ENCODE data around the gene LPAR3.
"Not testable (repeated sequence)": the region's sequence is repeated elsewhere in the genome, so short reads cannot be mapped to it uniquely, and the experiment has no call there.

Gene LPAR3, protein sequence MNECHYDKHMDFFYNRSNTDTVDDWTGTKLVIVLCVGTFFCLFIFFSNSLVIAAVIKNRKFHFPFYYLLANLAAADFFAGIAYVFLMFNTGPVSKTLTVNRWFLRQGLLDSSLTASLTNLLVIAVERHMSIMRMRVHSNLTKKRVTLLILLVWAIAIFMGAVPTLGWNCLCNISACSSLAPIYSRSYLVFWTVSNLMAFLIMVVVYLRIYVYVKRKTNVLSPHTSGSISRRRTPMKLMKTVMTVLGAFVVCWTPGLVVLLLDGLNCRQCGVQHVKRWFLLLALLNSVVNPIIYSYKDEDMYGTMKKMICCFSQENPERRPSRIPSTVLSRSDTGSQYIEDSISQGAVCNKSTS

DNA sequence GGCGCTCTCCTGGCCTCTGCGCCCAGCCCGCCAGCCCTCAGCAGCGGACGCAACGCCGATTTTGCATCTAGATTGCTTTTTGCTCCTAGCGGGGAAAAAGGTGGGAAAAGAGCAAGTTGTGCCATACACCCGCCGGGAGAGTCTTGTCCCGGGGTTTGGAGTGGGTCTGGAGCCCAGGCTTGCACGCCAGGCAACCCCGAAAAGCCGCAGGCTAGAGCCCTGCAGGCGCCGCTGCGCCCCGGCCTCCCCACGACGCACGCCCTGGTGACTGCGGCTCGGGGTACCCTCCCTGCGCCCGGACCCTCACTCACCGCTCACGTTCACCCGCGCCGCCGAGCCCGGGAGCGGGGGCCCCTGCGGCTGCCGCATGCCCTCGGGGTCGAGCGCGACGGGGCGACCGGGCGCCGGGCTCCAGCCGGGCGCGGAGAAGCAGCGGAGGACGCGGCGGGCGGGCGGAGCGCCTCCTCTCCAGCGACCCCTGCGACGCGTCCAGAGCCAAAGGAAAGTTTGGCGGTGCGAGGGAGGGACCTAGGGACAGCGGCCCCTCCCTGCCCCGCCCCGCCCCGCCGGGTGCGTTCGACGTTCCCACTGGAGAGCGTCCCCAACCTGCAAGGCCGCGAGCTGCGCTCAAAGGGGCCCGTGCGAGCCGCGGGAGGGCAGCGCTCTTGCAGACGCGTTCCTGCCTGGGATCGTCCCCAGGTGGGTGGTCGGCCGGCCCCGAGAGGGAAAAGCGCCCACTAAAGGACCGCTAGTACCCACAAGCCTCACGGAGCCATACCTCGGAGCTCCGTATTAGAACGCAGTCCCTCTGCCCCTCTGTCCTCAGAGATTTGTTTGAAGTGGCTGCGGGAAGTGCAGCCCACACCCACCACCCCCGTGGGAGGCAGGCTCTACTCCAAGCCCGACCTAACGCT lies at the start of gene LPAR3:
TSS of gene LPAR3 (minus strand) at position 502 of the 914 bp plus-strand sequence. CDS start 27,086 bp downstream, outside the sequence.
- no peak for DNase-seq (ENCODE audit: low read depth)

DNA sequence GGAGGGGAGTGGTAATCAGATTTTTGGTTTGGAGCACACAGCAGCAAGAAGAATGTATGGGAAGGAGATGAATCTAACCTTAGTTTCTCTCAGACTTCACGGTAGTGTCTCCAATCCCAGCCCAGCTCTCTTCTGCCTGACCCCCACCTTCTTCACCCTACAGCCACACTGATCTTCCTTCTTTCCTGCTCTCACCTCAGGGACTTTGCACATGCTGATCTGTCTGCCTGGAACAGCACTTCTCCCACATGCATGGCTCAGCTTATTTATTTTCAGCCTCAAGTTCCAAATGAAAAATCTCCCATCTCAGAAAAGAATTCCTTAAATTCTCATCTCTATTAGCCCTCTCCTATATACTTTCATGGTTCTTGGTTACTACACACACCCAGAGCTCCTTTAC lies 48.8 kb upstream of the LPAR3 start:
- DNase-seq (ENCODE audit: low read depth): no peak

DNA sequence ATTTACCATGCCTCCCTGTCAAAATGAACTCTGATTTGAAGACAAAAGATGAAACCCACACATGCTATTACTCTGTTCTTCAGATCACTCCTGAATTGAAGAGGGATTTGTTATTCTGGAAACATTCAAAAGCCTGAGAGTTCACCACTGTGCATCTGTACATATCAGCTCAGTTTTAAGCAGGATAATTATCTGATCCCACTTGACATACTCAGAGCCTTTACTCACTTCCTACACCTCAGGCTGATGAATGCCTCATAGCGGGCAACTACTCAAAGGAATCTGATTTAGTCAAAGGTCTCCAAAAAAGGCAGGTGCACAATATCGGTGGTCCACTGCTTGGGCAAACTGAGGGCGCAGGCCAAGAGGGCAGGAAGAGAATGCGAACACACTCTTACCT lies 47.5 kb upstream of the LPAR3 start:
- no peak for DNase-seq (ENCODE audit: low read depth)

DNA sequence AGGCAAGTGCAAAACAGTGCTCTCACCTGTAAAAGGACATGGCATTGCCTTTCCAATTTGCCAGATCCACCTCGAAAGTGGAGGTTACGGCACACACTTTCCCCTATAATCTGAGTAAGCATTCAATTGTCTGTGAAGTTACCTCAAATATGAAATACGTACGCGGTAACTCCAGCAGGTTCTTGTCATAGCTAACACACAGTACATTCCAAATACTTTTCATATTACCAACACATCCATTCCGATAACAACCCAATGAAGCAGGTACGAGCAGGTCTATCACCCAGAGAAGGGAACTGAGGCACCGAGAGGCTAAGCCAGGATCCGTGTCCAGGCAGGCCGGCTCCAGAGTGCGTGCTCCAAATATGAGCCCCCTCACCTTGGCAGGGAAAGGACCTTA lies 46.8 kb upstream of the LPAR3 start:
- DNase-seq (ENCODE audit: low read depth): no peak

DNA sequence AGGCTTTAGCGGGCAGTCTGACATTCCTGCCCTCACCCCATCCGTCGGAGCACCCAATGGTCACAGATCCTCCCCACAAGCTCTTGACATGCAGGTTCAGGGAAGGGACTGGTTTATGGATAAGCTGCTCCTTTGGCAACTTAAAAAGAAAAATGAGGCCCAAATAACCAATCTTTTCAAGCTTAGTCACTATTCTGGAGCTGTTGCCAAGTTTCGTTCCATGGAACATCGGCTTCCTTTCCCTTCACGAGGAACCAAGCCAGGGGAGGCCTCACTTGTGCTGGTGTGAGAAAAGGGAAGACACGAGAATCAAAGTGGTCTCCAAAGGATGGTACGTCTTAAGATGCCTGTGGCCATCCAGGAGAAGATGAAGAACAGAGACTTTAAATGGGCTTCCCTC lies 46.1 kb upstream of the LPAR3 start:
- no peak for DNase-seq (ENCODE audit: low read depth)

DNA sequence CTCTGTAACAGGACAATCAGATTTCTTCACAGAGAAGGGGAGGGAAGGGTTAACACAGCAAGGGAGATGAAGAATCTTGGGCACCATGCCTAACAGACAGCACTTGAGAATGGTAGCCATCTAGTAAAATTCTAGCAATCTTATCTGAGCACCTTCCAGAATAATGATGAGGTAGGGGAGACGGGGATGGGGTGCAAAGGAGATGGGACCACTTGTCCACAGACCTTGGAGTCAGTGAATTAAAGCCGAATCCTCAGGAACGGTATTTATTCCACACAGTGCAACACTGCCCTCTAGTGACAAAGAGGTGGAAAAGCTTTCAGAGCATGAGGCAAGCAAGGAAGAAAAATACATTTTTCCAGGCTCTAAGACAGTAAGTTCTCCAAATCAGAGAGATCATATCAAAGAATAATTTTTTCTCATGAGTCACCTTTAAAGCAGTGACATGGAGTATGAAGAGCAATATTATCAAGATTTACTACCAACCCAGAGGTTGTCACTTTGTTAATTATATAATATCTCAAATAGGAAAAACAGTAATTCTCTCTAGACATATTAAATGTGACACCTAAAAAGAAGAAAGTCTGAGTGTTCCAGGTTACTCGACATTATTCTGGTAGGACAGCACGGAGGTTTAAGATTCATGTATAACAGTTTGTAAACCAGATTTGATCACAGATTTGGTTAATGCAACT lies 43.3 kb upstream of the LPAR3 start:
- no peak for DNase-seq (ENCODE audit: low read depth)

DNA sequence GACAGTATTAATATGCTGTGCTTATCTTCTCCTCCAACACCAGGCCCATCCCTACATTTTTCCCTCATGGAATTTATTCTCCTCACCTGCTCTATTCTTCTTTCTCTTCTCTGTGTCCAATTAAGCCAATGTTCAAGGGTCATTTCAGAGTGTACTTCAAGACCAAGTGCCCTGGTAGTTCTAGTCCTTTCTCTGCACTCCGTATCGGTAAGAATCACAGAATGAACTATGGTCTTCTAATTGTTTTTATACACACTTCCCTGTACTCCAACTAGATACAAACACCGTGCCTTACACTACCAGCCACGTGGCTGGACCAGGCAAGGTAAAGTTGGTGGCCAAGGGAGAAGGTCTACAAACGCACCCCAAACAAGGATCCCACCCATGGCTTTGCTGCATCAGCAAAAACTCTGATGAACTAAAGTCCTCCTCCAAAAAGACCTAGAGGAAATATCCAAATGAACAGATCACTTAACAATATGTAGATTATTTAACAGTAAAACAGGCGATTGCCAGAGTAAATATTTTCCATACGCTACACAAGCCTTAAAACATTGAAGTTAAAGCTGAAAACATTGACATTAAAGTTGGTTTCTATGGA lies 40.1 kb upstream of the LPAR3 start:
- no peak for DNase-seq (ENCODE audit: low read depth)

DNA sequence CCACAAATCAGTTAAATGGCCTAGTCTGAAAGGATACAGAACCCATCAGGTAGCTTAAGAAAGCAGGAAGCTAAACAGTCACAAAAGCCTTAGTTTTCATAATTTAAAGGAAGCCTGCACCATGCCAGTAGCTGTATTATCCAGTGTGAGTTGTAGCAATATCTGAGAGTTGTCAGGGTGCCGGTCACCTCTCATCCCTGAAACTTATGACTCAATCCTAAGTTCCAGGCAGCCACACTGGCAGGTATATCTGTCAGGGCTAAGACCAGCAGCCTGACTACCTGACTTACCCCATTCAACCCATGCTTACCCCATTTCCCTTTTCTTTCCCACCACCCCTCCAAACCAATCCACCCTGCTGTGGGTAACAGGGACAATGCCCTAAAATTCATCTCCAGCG lies 37.8 kb upstream of the LPAR3 start:
- DNase-seq (ENCODE audit: low read depth): no peak

DNA sequence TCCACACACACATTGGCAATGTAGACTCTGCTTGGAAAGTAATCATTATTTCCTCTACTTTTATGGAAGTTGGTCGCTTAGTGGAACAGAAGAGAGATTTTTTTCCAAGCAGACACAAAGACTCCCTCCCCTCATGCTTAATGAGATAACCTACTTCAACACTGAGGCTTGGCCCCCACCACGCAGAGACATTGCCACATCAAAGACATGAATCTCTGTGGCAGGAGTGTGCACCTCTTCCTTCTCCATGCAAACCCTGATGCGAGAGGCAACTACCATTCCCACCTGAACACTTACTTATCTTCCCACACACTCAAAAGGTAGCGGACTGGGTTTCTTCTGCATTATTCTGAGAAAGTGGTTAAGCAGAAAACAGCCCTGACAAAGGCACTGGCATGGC lies 37.3 kb upstream of the LPAR3 start:
- DNase-seq (ENCODE audit: low read depth): no peak

DNA sequence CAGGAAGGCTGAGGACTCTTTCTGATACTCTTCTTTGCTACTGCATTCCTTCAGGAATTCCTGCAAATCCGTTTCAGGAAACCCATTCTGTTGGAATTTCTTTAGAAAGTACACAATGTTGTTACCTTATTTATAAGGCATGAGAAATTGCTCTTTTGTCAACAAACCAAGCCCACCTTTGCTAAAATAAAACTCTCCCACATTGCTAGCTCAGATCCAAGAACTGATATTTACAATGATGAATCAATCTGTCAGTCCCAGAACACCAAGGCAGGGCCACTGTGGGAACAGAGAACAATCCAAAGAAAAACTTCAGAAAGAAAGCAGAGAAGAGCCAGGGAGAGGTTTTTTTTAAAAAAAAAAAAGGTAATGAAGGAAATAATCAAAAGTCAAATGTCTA lies 36.6 kb upstream of the LPAR3 start:
- no peak for DNase-seq (ENCODE audit: low read depth)

DNA sequence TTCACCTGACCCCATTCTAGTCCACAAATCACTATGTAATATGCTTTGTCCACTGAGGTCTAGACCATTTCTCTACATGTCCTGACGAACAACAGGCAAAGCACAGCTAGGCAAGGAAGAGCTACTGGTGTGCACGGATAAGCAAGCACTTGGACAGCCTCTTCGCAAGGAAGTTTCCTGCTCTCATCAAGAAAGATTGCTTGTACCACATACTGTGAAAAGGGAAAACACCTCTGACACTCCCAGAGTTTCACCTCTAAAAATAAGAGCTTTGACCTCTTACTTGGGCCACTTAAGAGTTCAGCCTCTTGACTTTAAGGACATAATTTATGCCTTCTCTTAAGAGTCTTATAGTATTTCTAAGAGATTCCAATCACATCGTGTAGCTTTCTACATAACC lies 36.0 kb upstream of the LPAR3 start:
- no peak for DNase-seq (ENCODE audit: low read depth)

DNA sequence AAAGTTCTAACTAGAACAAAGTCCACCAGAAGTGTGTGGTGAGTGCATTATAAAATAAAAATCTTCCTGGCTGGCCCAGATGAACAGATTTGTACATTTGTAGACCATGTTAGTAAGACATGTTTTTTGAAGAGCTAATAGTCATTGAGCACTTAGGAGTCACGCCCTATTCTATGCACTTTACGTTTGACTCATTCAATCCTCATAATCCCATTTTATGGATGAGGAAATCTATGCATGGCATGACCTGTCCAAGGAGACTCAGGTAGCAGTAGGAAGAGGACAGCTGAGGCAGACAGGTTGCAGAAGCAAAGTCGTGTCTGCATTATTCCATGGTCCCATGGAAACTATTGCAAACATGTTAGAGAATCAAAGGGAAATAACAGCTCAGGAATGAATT lies 30.3 kb upstream of the LPAR3 start:
- DNase-seq (ENCODE audit: low read depth): no peak

DNA sequence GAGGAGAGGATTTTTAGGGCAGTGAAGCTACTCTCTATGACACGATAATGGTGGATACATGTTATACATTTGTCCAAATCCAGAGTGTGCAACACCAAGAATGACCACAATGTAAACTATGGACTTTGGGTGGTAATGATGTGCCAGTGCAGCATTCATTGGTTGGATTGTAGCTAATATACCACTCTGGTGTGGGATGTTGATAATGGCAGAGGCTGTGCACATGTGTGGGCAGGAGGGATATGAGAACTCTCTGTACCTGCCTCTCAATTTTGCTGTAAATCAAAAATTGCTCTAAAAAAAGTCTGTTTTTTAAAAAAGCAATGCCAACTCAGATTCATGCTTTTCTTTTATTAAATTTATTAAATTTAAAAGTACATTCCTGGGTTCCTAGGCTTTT lies 27.2 kb upstream of the LPAR3 start:
- DNase-seq (ENCODE audit: low read depth): no peak

DNA sequence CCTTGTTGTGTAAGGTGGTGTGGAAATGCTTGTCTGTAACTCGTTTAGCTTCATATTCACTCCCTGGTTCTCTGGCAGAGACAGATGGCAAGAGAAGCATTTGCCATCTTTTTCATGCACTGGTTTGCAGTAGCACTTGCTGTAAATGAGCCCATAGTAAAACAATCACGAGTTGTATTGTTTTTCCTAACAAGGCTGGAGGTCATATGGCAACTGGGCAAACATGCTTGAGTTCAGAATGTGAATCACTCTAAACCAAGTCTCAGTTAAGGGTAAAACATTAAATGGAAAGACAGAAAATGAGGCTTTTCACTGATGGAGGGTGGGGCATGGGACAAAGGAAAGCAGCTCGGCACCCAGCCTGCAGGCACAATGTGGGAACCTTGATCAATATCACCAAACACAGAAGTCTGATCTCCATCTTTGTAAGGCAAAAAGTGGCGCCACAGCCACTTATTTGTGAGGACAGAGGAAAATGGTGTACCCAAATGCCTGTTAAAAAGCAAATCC lies 26.5 kb upstream of the LPAR3 start:
- no peak for DNase-seq (ENCODE audit: low read depth)

DNA sequence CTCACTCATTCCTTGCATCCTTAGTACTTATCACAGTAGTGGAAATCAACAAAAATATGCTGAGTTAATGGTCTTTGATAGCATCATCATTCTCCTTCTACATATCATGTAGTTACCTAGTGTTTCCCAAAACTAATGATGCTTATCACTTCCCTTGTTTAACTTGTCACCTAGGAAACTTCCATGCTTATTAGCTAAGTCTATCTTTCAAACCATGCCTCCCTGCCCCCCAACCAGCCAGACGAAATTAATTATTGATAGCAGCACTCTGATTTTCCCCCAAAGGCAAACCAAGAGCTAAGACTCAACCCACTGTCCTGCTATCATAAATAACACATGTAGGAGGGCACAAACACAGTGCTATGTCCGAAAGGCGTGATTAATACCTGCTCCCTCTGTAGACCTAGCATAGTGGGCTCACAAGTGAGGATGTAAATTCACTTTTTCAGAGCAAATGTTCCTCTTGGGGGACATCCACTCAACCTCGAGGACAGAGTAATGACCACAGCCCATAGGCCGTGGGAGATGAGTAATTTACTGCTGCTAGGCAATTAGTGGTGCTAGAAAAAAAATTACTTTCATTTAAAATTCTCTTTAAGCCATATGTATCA lies 25.8 kb upstream of the LPAR3 start:
- no peak for DNase-seq (ENCODE audit: low read depth)

DNA sequence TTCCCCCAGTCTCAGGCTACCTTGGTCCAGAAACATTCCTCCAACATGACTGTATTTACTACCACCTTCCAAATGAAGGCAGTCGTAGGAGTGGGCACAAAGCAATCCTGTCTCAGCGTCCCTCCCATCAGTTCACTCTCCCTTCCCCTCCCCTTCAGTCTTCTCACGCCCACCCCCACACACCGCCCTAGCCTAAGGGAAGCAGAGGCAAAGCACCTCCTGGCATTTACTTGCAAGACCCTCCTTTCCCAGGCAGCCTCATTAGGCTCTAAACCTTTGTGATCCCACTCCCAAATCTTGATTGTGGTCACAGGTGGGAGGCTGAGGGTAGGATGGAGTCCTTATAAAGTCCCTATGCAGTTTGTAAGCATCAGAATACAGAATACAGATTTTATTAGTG lies 23.9 kb upstream of the LPAR3 start:
- no peak for DNase-seq (ENCODE audit: low read depth)

DNA sequence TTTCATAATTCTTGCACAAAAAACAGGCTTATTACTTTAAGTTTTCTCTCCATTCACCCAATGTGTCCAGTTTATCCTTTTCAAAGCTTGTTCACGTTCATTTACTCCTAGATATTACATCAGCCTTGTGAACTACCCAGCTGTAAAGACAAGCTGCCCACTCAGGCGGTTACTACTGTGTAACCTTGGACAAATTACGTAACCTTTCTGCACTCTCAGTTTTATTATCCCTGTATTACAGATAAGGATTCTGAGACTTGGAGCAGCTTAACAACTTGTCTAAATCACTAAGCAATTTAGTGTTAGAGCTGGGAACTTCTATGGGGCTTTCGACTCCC lies 20.5 kb upstream of the LPAR3 start:
- DNase-seq (ENCODE audit: low read depth): no peak

DNA sequence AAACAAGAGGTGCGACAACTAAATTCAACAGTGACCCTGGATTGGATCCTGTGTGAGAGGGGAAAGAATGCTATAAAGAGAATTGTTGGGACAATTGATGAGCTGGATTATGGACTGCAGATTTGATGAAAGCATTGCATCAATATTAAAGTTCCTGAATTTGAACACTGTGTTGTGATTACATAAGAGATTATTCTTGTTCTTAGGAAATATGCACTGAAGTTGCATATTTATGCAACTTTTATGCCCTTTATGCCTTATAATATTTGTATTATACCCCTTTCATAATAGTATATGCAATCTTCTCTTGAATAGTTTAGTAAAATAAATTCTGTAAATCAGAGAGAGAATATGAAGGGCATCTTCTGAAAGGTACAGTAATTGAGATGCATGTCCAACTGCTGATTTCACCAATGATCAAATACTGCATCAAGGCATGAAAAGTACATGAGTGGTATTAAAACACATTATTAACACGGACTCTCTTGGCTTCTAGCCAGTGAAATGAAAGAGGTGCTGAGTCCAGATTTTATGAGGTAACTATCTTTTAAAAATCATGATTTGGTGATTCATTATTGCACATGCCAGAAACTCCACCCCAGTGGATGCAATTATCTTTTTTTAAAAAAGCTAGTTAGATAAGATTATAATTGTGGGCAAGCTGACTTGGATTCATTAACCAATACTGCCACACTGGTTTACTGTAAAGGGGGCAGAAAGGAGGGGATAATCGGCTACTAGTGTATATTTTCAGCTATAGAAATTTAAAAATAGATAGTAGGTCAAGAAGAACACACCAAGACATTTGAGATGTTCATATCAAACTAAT lies 19.9 kb upstream of the LPAR3 start:
- DNase-seq (ENCODE audit: low read depth): no peak

DNA sequence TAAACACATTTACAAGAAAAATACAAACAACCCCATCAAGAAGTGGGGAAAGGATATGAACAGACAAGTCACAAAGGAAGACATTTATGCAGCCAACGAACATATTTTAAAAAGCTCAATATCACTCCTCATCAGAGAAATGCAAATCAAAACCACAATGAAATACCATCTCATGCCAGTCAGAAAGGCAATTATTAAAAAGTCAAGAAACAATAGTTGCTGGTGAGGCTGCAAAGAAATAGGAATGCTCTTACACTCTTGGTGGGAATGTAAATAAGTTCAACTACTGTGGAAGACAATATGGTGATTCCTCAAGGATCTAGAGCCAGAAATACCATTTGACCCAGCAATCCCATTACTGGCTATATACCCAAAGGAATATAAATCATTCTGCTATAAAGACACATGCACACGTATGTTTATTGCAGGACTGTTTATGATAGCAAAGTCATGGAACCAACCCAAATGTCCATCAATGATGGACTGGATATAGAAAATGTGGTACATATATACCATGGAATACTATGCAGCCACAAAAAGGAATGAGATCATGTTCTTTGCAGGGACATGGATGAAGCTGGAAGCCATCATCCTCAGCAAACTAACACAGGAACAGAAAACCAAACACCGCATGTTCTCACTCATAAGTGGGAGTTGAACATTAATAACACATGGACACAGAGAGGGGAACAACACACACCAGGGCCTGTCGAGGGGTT lies 15.9 kb upstream of the LPAR3 start:
- DNase-seq (ENCODE audit: low read depth): not testable (repeated sequence)
